ENCODE measurements around the gene PNPLA2.

PNPLA2 gene

DNA sequence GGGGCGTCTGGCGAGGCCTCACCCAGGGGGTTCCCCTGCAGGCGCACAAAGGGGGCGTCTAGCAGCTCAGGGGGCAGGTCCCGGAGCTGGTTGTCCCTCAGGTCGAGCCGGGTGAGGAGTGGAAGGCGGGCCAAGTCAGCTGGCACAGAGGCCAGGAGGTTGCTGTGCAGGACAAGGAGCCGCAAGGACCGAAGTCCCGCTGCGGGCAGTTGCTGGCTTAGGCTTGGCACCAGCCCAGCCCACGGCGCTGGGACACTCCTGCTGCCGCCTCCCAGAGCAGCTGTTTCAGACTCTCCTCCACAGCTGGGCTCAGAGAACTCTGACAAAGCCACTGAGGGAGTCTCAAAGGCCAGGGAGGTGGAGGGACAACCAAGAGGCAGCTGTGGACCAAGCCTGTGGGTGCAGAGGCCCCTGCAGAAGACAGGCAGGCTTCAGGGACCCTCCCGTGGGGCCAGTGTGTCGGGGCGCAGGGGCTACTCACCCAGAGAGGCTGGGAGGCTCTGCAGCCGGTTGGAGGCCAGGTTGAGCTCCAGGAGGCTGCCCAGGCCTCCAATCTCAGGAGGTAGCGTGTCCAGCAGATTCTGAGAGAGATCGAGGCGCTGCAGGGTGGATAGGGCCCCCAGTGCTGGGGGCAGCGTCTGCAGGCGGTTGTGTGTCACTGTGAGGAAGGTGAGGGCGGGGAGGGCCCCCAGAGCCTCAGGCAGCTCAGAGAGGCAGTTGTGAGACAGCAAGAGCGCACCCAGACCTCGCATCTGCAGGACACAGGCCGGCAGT lies 15.8 kb upstream of the PNPLA2 start:
- H3K36me3 ChIP-seq (ENCODE audit: control insufficient read depth, insufficient read depth, low read length): peaks cover 40% of the 10 kb centered on the region
- H3K27ac ChIP-seq (ENCODE audit: low read depth, low read length): no peak overlapping the region
- H3K4me1 ChIP-seq (ENCODE audit: control insufficient read depth, insufficient read depth, low read length): peaks cover 9% of the 10 kb centered on the region; the same call in 1 of the 2 replicates
- no peak overlapping the region for H3K4me3 ChIP-seq (ENCODE audit: low read depth, low read length)
- no peak overlapping the region for H3K9ac ChIP-seq (ENCODE audit: low read depth, low read length)
- H3K27me3 ChIP-seq (ENCODE audit: control insufficient read depth, insufficient read depth, low read length): no peaks in the 10 kb centered on the region
- H3K9me3 ChIP-seq (ENCODE audit: control insufficient read depth, insufficient read depth, low read length): no peaks in the 10 kb centered on the region

- peaks cover 40% of the 10 kb centered on the region for H3K36me3 ChIP-seq (ENCODE audit: control insufficient read depth, insufficient read depth, low read length)
- H3K9ac ChIP-seq (ENCODE audit: low read depth, low read length): no peak overlapping the region
- no peak overlapping the region for H3K4me3 ChIP-seq (ENCODE audit: low read depth, low read length)
- no peaks in the 10 kb centered on the region for H3K27me3 ChIP-seq (ENCODE audit: control insufficient read depth, insufficient read depth, low read length)
- no peak overlapping the region for H3K27ac ChIP-seq (ENCODE audit: low read depth, low read length)
- H3K9me3 ChIP-seq (ENCODE audit: control insufficient read depth, insufficient read depth, low read length): no peaks in the 10 kb centered on the region
- peaks cover 9% of the 10 kb centered on the region; the same call in 1 of the 2 replicates for H3K4me1 ChIP-seq (ENCODE audit: control insufficient read depth, insufficient read depth, low read length)
Observed at GRCh38 chr11:803467-803742, 15.3 kb upstream of the PNPLA2 start.

DNA sequence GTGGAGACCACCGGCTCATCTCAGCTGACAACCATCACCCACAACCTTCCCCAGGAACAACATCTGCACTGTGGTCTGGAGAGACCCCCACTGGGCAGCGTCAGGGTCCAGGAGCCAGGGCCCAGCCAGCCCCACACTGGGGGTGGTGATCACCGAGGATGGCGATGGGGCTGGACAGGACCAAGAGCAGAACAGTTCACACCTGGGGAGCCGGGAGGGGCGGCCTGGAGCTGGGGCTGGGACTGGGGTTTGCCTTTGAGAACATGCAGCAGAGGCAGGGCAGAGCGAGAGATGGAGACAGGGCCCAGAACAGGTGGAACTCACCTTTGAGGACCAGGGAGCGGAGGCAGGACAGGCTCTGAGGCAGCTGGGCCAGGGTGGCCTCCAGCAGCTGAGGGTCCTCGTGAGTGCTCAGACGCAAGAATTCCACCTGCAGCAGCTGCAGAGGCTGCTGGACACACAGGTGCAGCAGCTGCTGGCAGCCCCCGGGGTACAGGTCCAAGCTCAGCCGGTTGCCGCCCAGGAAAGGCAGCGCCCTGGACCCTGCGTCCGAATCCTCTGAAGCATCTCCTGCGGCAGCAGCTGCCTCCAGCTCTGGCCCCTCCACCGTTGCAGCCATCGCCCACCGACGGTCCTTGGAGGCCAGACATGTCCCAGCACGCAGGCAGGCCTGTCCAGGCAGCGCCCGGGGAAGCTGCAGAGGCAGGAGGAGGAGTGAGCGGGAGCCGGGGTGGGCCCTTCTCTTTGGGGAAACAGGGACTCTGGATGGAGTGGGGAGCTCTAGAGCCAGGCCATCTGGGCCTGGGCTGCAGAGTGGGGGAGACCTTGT lies 14.7 kb upstream of the PNPLA2 start:
- Histone ChIP-seq H3K9ac (ENCODE audit: low read depth, low read length) (no peak overlapping the region), H3K9me3 (ENCODE audit: control insufficient read depth, insufficient read depth, low read length) (no peaks in the 10 kb centered on the region), H3K27ac (ENCODE audit: low read depth, low read length) (no peak overlapping the region), H3K4me1 (ENCODE audit: control insufficient read depth, insufficient read depth, low read length) (peaks cover 9% of the 10 kb centered on the region; the same call in 1 of the 2 replicates), H3K27me3 (ENCODE audit: control insufficient read depth, insufficient read depth, low read length) (no peaks in the 10 kb centered on the region), H3K4me3 (ENCODE audit: low read depth, low read length) (peak overlapping the region; percentile 75), H3K36me3 (ENCODE audit: control insufficient read depth, insufficient read depth, low read length) (peaks cover 39% of the 10 kb centered on the region)

GRCh38 chr11:804599-804964 lies 14.1 kb upstream of the PNPLA2 start:
- peaks cover 33% of the 10 kb centered on the region for H3K36me3 ChIP-seq (ENCODE audit: control insufficient read depth, insufficient read depth, low read length)
- peak overlapping the region; percentile 21 for H3K27ac ChIP-seq (ENCODE audit: low read depth, low read length)
- H3K27me3 ChIP-seq (ENCODE audit: control insufficient read depth, insufficient read depth, low read length): no peaks in the 10 kb centered on the region
- H3K4me3 ChIP-seq (ENCODE audit: low read depth, low read length): peak overlapping the region; percentile 75
- peaks cover 9% of the 10 kb centered on the region; the same call in 1 of the 2 replicates for H3K4me1 ChIP-seq (ENCODE audit: control insufficient read depth, insufficient read depth, low read length)
- no peaks in the 10 kb centered on the region for H3K9me3 ChIP-seq (ENCODE audit: control insufficient read depth, insufficient read depth, low read length)
- H3K9ac ChIP-seq (ENCODE audit: low read depth, low read length): no peak overlapping the region

DNA sequence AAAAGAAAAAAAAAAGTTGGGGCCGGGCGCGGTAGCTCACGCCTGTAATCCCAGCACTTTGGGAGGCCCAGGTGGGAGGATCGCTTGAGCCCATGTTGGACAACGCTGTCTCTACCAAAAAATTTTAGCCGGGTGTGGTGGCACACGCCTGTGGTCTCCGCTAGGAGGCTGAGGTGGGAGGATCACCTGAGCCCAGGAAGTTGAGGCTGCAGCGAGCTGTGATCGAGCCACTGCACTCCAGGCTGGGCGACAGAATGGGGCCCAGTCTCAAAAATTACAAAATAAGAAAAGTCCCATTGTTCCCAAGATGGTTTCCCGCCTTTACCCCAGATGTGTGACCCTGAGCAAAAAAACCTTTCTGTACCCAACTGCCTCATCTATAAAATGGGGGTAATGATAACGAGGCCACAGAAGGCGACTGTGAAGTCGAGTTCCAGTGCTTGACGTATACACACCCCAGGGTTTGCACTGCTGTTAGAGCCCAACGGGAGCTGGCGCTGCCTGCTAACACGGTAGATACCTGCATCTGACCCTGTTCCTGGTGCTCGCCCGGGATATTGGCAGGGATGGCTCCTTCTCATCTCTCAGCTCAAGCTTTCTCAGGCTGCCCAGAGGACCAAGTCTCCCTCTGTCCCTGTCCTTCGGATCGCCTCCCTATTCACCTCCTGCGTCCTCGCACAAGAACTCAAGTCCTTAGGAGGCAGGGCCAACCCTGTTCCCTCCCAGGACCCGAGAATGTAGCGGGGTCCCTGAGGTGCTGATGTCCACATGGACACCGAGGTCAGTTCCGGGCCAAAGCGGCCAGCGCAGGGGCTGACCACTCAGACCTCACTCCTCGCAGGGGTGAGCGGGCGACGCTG lies 10.1 kb upstream of the PNPLA2 start:
- Histone ChIP-seq H3K27ac (ENCODE audit: low read depth, low read length) (peak overlapping the region; percentile 100), H3K27me3 (ENCODE audit: control insufficient read depth, insufficient read depth, low read length) (no peaks in the 10 kb centered on the region), H3K36me3 (ENCODE audit: control insufficient read depth, insufficient read depth, low read length) (peaks cover 29% of the 10 kb centered on the region), H3K9ac (ENCODE audit: low read depth, low read length) (peak overlapping the region; percentile 100), H3K4me3 (ENCODE audit: low read depth, low read length) (peak overlapping the region; percentile 98), H3K4me1 (ENCODE audit: control insufficient read depth, insufficient read depth, low read length) (peaks cover 23% of the 10 kb centered on the region), H3K9me3 (ENCODE audit: control insufficient read depth, insufficient read depth, low read length) (no peaks in the 10 kb centered on the region)

GRCh38 chr11:809287-810039 lies 9.3 kb upstream of the PNPLA2 start, which contains the start of gene RPLP2:
RPLP2 (plus strand) TSS chr11:809967; CDS start chr11:810235, 268 bp downstream.
- Histone ChIP-seq H3K9me3 (ENCODE audit: control insufficient read depth, insufficient read depth, low read length) (no peaks in the 10 kb centered on the region), H3K9ac (ENCODE audit: low read depth, low read length) (peak within 1 kb of the TSS; percentile 100), H3K36me3 (ENCODE audit: control insufficient read depth, insufficient read depth, low read length) (peaks cover 34% of the 10 kb centered on the region), H3K27ac (ENCODE audit: low read depth, low read length) (peak within 1 kb of the TSS; percentile 100), H3K4me3 (ENCODE audit: low read depth, low read length) (peak within 1 kb of the TSS; percentile 98), H3K27me3 (ENCODE audit: control insufficient read depth, insufficient read depth, low read length) (no peaks in the 10 kb centered on the region), H3K4me1 (ENCODE audit: control insufficient read depth, insufficient read depth, low read length) (peaks cover 20% of the 10 kb centered on the region)

DNA sequence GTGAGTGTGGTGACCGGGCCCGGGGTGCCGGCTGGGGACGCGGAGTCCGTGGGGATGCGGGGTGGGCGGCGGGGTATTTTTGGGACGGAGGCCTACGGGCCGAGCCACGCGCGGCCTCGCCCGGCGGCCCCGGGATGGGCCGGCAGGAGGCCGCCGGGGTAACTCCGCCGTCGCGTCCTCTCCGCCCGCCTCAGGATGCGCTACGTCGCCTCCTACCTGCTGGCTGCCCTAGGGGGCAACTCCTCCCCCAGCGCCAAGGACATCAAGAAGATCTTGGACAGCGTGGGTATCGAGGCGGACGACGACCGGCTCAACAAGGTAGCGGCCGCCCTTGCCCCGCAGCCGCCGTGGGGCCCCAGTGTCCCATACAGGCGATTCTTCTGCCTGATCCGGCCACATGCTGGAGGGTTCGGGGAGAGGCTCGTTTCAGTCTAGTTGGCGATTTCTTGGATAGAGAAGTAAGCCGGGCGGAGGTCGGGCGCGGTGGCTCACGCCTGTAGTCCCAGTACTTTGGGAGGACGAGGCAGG lies 8.6 kb upstream of the PNPLA2 start:
- H3K27me3 ChIP-seq (ENCODE audit: control insufficient read depth, insufficient read depth, low read length): no peaks in the 10 kb centered on the region
- peaks cover 34% of the 10 kb centered on the region for H3K36me3 ChIP-seq (ENCODE audit: control insufficient read depth, insufficient read depth, low read length)
- H3K9me3 ChIP-seq (ENCODE audit: control insufficient read depth, insufficient read depth, low read length): no peaks in the 10 kb centered on the region
- peak overlapping the region; percentile 100 for H3K27ac ChIP-seq (ENCODE audit: low read depth, low read length)
- H3K4me1 ChIP-seq (ENCODE audit: control insufficient read depth, insufficient read depth, low read length): peaks cover 19% of the 10 kb centered on the region; the same call in 1 of the 2 replicates
- peak overlapping the region; percentile 98 for H3K4me3 ChIP-seq (ENCODE audit: low read depth, low read length)
- peak overlapping the region; percentile 100 for H3K9ac ChIP-seq (ENCODE audit: low read depth, low read length)

- Histone ChIP-seq H3K36me3 (ENCODE audit: control insufficient read depth, insufficient read depth, low read length) (peaks cover 34% of the 10 kb centered on the region), H3K27ac (ENCODE audit: low read depth, low read length) (peak overlapping the region; percentile 63), H3K4me3 (ENCODE audit: low read depth, low read length) (peak overlapping the region; percentile 98), H3K4me1 (ENCODE audit: control insufficient read depth, insufficient read depth, low read length) (peaks cover 13% of the 10 kb centered on the region; the same call in 1 of the 2 replicates), H3K27me3 (ENCODE audit: control insufficient read depth, insufficient read depth, low read length) (no peaks in the 10 kb centered on the region), H3K9me3 (ENCODE audit: control insufficient read depth, insufficient read depth, low read length) (no peaks in the 10 kb centered on the region), H3K9ac (ENCODE audit: low read depth, low read length) (peak overlapping the region; percentile 100)
Observed at GRCh38 chr11:811446-812245, 7.1 kb upstream of the PNPLA2 start.

DNA sequence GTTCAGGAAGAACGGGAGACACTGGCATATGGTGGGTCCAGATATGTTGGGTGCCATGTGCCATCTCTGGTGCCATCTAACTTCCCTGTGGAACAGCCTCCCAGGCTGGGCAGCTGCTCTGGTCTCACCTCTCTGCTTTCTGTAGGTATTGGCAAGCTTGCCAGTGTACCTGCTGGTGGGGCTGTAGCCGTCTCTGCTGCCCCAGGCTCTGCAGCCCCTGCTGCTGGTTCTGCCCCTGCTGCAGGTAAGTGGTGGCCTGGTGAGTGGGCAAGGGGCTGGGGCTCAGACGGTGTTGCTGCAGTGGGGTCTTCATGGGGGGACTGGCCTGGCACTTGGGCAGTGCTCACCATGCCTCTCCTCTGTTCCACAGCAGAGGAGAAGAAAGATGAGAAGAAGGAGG lies 6.3 kb upstream of the PNPLA2 start:
- Histone ChIP-seq H3K27me3 (ENCODE audit: control insufficient read depth, insufficient read depth, low read length) (no peaks in the 10 kb centered on the region), H3K4me3 (ENCODE audit: low read depth, low read length) (no peak overlapping the region), H3K9me3 (ENCODE audit: control insufficient read depth, insufficient read depth, low read length) (no peaks in the 10 kb centered on the region), H3K9ac (ENCODE audit: low read depth, low read length) (no peak overlapping the region), H3K27ac (ENCODE audit: low read depth, low read length) (peak overlapping the region; percentile 63), H3K4me1 (ENCODE audit: control insufficient read depth, insufficient read depth, low read length) (peaks cover 13% of the 10 kb centered on the region; the same call in 1 of the 2 replicates), H3K36me3 (ENCODE audit: control insufficient read depth, insufficient read depth, low read length) (peaks cover 34% of the 10 kb centered on the region)
